Stimulated activated CD8-positive, alpha-beta memory T cell treated with anti-CD3 and anti-CD28 coated beads, Interleukin-12 subunit alpha, Interleukin-12 subunit beta, amount 100 ng/mL, for 24 hours (primary cell): ENCODE measurements around the gene TSPY8.
"Not testable (repeated sequence)": the region's sequence is repeated elsewhere in the genome, so short reads cannot be mapped to it uniquely, and the experiment has no call there.

ENCODE experiments used
- DNase-seq: peaks from one replicate; pipeline ENCODE4 v3.0.0-alpha.2; 2020; ENCODE audit errors: extremely low read depth

Gene TSPY8, protein sequence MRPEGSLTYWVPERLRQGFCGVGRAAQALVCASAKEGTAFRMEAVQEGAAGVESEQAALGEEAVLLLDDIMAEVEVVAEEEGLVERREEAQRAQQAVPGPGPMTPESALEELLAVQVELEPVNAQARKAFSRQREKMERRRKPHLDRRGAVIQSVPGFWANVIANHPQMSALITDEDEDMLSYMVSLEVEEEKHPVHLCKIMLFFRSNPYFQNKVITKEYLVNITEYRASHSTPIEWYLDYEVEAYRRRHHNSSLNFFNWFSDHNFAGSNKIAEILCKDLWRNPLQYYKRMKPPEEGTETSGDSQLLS

DNA sequence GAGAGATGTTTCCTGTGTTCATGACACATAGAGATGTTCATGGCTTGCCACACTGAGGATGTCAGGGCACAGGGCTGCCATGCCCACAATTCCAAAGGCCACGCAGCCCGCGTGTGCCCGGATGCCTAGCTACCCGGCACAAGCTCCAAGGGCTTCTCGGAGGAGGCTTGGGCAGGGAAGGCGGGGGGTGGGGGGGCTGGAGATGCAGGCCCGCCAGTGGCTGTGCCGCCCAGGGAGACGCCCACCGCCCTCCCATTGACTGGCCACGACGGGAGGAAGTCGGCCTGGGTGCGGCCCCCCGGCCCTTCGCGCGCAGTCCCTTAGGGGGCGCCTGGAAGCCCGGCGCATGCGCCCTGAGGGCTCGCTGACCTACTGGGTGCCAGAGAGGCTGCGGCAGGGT is at the start of gene TSPY8:
TSS of gene TSPY8 (plus strand) at position 301 of the 400 bp plus-strand sequence. CDS start at position 347, 46 bp downstream.
- DNase-seq: not testable (repeated sequence)

DNA sequence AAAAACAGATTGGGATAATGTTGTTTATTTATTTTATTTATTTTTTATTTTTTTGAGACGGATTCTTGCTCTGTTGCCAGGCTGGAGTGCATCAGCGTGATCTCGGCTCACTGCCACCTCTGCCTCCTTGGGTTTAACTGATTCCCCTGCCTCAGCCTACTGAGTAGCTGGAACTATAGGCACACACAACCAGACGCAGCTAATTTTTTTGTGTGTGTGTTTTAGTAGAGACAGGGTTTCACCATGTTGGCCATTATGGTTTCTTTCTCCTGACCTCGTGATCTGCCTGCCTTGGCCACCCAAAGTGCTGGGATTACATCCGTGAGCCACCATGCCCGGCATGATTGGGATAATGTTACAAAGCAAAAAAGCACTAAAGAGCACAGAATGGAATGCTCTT is 36.6 kb upstream of the TSPY8 start:
- no peak for DNase-seq

DNA sequence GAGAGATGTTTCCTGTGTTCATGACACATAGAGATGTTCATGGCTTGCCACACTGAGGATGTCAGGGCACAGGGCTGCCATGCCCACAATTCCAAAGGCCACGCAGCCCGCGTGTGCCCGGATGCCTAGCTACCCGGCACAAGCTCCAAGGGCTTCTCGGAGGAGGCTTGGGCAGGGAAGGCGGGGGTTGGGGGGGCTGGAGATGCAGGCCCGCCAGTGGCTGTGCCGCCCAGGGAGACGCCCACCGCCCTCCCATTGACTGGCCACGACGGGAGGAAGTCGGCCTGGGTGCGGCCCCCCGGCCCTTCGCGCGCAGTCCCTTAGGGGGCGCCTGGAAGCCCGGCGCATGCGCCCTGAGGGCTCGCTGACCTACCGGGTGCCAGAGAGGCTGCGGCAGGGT is 20.4 kb upstream of the TSPY8 start, which contains the start of gene TSPY4:
TSS of gene TSPY4 (plus strand) at position 301 of the 400 bp plus-strand sequence. CDS start at position 347, 46 bp downstream.
- not testable (repeated sequence) for DNase-seq

- not testable (repeated sequence) for DNase-seq
Measured at GRCh38 chrY:9396527-9396926, 38.9 kb downstream of the TSPY8 start.

GRCh38 chrY:9398121-9398520 is 40.5 kb downstream of the TSPY8 start, which contains the start of gene TSPY3:
TSS of gene TSPY3 (plus strand) at chrY:9398421. CDS start at chrY:9398467, 46 bp downstream.
- DNase-seq: not testable (repeated sequence)
